VCaP (cell line): ENCODE results near the gene RPL12.

ENCODE experiments used
- H3K27ac ChIP-seq: fragments of 450-650 bp; 2 replicates; pipeline ENCODE4 v1.5.1; 2017
- TF ChIP-seq, protein P1 (sequence below): fragments of 450-650 bp; conservative IDR thresholded peaks from 2 replicates; pipeline ENCODE4 v1.5.1; 2017; ENCODE audit warnings: mild to moderate bottlenecking, moderate library complexity

The RPL12 gene

GRCh38 chr9:127450830-127451607 is at the start of gene RPL12, which contains the start of gene LRSAM1:
Gene RPL12 (minus strand): TSS chr9:127451406. CDS start chr9:127451317, 89 bp downstream.
Gene LRSAM1 (plus strand): TSS chr9:127451510. CDS start chr9:127454528, 3,018 bp downstream.
- TF ChIP-seq, protein P1, sequence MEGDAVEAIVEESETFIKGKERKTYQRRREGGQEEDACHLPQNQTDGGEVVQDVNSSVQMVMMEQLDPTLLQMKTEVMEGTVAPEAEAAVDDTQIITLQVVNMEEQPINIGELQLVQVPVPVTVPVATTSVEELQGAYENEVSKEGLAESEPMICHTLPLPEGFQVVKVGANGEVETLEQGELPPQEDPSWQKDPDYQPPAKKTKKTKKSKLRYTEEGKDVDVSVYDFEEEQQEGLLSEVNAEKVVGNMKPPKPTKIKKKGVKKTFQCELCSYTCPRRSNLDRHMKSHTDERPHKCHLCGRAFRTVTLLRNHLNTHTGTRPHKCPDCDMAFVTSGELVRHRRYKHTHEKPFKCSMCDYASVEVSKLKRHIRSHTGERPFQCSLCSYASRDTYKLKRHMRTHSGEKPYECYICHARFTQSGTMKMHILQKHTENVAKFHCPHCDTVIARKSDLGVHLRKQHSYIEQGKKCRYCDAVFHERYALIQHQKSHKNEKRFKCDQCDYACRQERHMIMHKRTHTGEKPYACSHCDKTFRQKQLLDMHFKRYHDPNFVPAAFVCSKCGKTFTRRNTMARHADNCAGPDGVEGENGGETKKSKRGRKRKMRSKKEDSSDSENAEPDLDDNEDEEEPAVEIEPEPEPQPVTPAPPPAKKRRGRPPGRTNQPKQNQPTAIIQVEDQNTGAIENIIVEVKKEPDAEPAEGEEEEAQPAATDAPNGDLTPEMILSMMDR: no peak
- peak within 1 kb of the TSS; percentile 98 for H3K27ac ChIP-seq

DNA sequence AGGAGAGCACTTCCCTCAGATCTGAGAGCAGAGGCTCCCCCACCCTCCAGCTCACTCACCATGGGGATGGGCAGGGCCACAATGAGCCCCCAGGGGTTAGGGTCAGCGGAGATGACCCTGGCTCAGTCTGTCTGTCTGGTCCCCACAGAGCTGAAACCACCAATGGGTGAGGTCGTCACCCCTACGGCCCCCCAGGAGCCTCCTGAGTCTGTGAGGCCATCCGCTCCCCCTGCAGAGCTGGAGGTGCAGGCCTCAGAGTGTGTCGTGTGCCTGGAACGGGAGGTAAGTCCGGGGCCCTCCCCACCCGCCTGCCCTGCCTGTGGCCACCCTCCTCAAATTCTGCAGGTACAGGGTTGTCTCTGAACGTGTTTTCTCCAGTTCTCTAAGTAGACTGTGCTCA is 49.7 kb upstream of the RPL12 start:
- TF ChIP-seq, protein P1: no peak
- H3K27ac ChIP-seq: no peak overlapping the region

- TF ChIP-seq, protein P1: no peak
- no peak overlapping the region for H3K27ac ChIP-seq
Measured at GRCh38 chr9:127500399-127500798, 49.2 kb upstream of the RPL12 start.

DNA sequence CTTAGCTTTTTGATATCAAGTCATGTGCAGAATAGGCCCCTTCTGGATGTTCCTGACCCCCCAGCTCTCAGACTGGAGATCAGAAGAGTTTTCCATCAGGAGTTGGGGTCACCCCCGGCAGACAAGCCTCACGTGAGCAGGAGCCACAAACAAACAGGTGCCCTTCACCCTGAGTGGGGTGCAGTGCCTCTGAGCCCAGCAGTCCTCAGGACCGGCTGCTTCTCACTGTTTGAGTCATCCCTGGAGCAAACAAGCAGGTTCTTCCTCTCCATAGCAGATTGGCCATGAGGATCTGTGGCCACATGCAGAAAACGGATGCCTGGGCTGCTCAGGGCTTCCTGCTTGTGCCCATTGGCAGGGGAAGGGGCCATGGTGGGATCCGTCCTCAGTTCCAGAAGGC is 47.1 kb upstream of the RPL12 start:
- no peak overlapping the region for H3K27ac ChIP-seq
- TF ChIP-seq, protein P1: no peak

- H3K27ac ChIP-seq: no peak overlapping the region
- TF ChIP-seq, protein P1: no peak
Measured at GRCh38 chr9:127497656-127498290, 46.6 kb upstream of the RPL12 start.

GRCh38 chr9:127496974-127497373 is 45.8 kb upstream of the RPL12 start:
- TF ChIP-seq, protein P1: no peak
- peak overlapping the region; percentile 69 for H3K27ac ChIP-seq

DNA sequence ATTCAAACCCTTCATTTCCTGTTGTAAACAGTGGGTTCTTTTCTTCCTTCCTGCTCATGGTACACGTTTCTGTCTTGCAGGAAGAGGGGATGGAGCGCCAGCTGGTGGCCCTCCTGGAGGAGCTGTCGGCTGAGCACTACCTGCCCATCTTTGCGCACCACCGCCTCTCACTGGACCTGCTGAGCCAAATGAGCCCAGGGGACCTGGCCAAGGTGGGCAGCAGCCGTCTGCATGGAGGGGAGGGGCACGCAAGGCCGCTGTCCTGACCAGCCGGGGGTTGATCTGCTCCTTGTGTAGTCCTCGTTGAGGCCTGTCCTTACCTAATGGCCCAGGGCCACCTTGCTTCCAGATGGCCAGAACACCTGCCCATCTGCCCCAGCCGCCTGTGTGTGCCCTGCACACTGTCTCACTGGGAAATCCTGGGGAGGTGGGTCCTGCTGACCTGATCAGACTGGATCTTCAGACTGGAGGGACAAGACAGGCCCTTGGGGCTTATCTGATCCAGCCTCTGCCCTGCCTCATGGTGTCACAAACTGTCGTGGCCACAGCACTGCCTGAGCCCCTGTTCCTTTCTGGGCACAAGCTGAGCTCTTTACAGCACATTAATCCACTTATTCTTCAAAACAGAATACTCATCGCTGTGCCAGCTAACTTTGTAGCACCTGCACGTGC is 44.8 kb upstream of the RPL12 start:
- TF ChIP-seq, protein P1: peak; percentile 23; the same call in 1 of the 2 replicates
- peak overlapping the region; percentile 69 for H3K27ac ChIP-seq
